Measurements from ENCODE around the gene RPL35A.
"Not testable (repeated sequence)": the region's sequence is repeated elsewhere in the genome, so short reads cannot be mapped to it uniquely, and the experiment has no call there.

The RPL35A gene

DNA sequence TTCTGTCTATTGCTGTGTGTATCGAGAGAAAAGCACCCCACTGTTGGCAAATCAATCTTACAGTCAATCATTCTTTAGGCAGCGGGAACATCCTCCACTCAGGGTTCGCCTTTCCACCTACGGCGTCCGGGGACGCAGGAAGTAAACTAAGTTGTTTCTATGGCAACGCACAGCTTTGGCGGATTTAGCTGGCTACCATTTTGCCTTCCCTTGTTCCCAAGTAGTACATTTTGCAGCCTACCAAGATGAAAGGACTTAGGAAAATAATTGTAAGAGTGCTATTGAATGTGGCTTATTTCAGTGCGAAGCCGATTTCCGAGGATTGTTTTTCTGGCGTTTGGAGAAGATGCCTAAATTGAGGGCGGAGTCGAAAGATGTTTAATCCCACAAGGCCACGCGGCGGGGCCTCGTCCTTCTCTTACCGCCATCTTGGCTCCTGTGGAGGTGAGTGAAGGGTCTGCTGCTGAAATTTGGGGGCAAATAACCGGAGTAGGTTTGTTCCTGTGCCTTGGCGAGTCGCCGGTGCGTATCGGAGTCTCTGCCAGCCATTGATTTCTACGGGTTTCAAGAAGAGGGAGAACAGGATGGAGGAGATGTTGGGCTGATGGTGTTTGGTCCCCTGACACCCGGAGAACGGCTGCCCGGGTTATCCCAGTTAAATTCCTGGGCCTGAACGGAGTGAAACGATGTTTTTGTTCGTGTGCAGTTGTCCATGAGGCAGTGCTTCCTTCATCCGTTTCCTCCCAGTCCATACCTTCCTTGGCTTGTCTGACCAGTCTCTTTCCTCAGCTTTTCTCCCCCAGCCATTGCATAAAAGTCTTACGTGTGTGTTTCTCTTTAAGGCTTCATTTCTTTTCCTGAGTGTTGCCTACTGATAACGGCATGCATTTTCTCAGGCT, at the start of gene RPL35A:
Gene RPL35A, plus strand, starts transcription at position 413 of the 899 bp plus-strand sequence. CDS start 778 bp downstream, outside the sequence.
- peak; percentile 92 for DNase-seq

DNA sequence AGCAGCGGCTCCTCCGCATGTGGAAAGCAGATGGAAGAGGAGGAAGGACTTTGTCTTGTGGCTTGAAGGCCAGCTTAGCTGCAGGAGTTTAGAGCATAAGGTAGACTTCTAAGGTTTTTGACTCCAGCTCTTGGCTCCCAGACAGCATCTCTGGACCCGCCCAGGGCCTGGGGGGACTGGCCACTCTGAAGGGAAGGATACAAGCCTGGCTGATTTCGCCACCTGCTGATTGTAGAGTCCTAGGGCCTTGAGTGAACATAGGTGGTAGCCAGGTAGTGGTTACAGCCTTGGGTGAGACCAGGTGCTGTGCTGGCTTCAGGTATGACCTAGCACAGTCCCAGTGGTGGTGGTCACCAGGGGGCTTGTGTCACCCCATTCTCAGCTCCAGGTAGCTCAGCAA, 48.4 kb upstream of the RPL35A start:
- no peak for DNase-seq

DNA sequence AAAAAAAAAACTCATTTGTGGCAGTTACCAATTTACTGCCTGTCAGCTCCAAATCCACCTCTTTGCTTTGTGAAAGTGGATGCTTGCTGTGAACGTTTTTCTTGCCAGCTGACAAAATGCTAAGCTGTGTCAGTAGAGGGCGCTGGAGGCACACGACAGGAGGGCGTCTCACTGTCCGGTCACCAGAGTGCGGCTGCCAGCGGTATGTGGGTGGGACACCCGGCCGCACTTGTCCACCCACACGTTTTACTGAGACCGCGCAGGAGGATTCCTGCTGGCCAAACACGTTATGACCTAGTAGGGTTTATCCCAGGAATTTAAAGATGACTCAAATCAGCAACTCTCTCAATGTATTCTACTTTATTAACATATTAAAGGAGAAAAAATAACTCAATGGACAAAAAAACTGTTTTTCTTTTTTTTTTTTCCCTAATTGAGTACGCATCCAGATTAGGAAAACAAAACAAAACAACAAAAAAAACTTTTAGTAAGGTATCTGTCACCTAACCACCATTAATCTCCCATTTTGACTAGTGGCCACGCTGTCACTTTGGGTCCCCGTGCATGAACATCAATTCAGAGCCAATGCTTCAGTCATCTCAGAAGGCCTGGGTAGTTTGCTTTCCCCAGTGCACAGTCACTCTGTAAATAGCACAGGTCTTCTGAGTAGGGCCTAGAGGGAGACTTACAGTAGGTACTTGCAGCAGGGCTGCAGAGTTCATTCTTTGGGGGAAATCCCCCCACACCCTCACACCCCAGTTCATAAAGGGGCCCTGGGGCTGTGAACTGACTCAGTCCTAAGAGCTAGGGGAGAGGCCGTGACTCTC, 43.8 kb upstream of the RPL35A start:
- DNase-seq = peak; percentile 87

DNA sequence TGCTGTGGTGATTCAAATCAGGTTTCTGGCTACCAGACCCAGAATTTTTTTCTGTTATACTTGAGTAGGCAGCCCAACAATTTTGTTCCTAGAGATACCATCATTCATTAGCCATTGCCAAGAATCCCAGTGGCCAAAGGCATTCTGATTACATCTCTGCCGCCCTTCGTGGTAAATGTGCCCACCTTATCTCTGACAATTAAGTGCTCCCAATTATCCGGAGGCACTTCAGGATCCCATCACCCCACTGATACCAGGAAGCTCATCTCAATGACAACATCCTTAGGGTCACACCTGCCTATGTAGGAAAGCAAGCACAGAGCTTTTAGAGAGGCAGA, 43.2 kb upstream of the RPL35A start:
- no peak for DNase-seq

DNA sequence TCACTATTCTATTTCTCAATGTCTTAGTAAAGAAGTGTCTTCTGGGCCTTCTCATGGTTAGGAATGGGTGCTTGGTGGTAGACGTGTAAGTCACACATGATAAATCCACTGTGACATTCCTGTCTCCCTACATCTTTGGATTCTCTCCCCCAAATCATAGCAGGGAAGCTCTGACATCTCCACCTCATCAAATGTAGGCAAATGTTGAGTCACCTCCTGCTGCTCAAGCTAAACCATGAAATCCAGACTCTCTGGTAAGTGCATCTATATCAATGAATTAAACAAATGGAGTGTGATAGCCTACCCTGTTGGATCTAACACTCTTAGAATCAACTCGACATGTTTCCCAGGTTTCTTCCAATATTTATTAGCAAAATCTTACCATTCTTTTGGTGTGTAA, 42.8 kb upstream of the RPL35A start:
- no peak for DNase-seq

DNA sequence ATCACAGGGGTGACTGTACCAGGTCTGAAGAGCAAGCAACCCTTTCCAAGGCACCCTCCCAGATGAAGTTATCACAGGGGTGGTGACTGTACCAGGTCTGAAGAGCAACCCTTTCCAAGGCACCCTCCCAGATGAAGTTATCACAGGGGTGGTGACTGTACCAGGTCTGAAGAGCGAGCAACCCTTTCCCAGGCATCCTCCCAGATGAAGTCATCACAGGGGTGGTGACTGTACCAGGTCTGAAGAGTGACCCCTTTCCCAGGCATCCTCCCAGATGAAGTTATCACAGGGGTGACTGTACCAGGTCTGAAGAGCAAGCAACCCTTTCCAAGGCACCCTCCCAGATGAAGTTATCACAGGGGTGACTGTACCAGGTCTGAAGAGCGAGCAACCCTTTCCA, 41.4 kb upstream of the RPL35A start:
- DNase-seq = not testable (repeated sequence)

- no peak for DNase-seq
Observed at GRCh38 chr3:197908957-197909701, 40.9 kb upstream of the RPL35A start.

DNA sequence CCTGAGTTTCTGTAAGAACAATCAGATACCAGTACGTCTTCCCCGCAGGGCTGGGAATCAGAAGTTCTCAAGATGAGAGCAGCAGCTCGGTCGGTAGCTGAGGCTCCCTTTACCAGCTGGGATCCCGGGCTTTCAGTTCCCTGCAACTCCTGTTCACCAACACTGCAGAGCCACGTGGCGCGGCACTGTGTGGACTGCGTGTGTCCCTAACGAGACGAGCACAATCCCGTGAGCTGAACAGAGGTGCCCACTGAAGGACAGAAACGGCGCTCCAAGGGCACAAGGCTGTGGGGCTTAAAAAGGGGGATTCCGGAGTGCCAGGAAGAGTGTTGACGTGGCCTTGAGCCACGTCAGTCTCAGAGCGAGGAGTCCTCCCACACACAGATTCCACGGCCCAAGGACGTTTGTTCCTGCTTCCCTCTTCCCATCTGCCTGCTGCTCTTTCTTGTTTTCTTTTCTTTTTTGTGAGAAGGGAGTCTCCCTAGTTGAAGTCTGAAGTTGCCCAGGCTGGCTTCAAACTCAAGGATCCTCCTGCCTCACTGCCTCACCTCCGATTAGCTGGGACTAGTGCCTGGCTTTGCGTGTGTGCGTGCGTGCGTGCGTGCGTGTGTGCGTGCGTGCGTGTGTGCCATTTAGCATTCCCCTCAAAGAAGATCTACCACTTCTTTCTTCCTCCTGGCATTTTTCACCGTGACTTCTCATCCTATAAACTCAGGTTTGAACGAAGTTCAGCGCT, 37.1 kb upstream of the RPL35A start:
- no peak for DNase-seq

- no peak for DNase-seq
Observed at GRCh38 chr3:197913641-197914380, 36.2 kb upstream of the RPL35A start.

GRCh38 chr3:197921429-197922275, 28.3 kb upstream of the RPL35A start:
- not testable (repeated sequence) for DNase-seq

- no peak for DNase-seq
Observed at GRCh38 chr3:197926418-197926817, 23.6 kb upstream of the RPL35A start.

DNA sequence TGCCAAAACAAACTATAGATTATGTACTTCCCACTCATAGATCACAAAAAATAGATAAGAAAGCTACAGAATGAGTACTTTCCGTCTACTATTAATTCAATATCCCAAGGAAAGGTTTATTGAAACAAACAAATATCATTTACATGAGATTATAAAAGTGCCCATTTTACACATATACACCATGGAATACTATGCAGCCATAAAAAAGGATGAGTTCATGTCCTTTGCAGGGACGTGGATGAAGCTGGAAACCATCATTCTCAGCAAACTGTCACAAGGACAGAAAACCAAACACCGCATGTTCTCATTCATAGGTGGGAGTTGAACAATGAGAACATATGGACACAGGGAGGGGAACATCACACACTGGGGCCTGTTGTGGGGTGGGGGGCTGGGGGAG, 22.4 kb upstream of the RPL35A start:
- not testable (repeated sequence) for DNase-seq

GRCh38 chr3:197936819-197937384, 13.1 kb upstream of the RPL35A start:
- DNase-seq = no peak

- no peak for DNase-seq
Observed at GRCh38 chr3:197940745-197941384, 9.1 kb upstream of the RPL35A start.

- DNase-seq = no peak
Observed at GRCh38 chr3:197942956-197943556, 6.9 kb upstream of the RPL35A start.

GRCh38 chr3:197949191-197949777, 706 bp upstream of the RPL35A start:
- DNase-seq = no peak

DNA sequence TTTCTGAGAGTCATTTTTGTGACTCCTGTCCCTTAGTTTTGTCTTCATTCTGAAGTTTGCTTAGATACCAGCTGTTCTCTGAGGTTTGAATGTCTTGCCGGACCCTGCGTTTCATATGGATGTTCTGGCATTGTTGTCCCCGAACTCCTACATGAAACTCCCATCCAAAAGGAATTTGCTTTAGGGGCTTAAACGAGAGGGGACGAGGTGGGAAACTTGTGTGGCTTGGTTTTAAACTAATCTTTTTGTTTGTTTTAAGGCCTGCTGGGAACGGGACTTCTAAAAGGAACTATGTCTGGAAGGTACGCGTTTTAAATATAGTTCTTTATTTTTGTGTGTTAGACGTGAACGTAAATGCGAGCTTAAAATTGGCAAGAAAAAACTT, 679 bp downstream of the RPL35A start:
- no peak for DNase-seq

DNA sequence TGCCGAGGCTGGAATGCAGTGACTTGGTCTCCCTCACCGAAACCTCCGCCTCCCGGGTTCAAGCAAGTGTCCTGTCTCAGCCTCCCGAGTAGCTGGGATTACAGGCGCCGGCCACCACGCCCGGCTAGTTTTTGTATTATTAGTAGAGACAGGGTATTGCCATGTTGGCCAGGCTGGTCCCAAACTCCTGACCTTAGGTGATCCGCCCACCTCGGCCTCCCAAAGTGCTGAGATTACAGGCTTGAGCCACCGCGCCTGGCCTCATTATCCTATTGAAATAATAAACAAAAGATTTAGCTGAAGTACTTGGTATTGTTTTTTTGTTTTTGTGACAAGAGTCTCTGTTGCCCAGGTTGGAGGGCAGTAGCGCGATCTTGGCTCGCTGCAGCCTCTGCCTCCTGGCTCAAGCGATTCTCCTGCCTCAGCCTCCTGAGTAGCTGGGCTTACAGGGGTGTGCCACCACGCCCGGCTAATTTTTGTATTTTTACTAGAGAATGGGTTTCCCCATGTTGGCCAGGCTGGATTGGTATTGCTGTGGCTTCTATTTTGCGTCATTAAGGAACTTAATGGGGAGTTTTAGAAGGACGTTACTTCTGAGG, 1.5 kb downstream of the RPL35A start:
- no peak for DNase-seq

GRCh38 chr3:197952440-197952839, 2.5 kb downstream of the RPL35A start:
- no peak for DNase-seq
